ENCODE data around the gene OR10G8. TPM values are rescaled to one million over a fixed set of nuclear protein-coding genes. Genes with fewer than 3 reads are reported as not detected.
A peak's percentile ranks its signal among the peaks of the same experiment; 100 is the strongest.

OR10G8 gene
- total RNA-seq, 1 experiment from 2014 or later, result not detected

GRCh38 chr11:124069429-124070401 is 43.1 kb downstream of the OR10G8 start:
- H3K27me3 Mint-ChIP-seq (ENCODE audit: insufficient read depth, unreplicated experiment), result peaks cover 16% of the 10 kb centered on the region
- H3K36me3 Mint-ChIP-seq (ENCODE audit: insufficient read depth, unreplicated experiment), result no peaks in the 10 kb centered on the region
- DNase-seq (ENCODE audit: unreplicated experiment), result peak; percentile 63
- POLR2A ChIA-PET, result no interaction called here
- peak overlapping the region; percentile 41 for H3K4me3 Mint-ChIP-seq (ENCODE audit: unreplicated experiment)
- intact Hi-C loops (cut with micrococcal nuclease), result loop anchor here (2.0 to 10.0 kb wide), 4 partner anchors 45 to 515 kb away; partner anchors contain the start of genes VWA5A and ZNF202
- H3K4me1 Mint-ChIP-seq (ENCODE audit: insufficient read depth, unreplicated experiment), result peaks cover 11% of the 10 kb centered on the region
- no peaks in the 10 kb centered on the region for H3K9me3 Mint-ChIP-seq (ENCODE audit: unreplicated experiment)
- TF ChIP-seq CTCF (IDR thresholded peaks at IDR 0.05; ENCODE audit: unreplicated experiment), result peak; percentile 48
- CTCF ChIA-PET, result interaction anchor here (0.6 to 4.9 kb wide), 26 partner anchors 9 to 516 kb away, joined by 3 to 61 read pairs (median 4); partner anchors contain the start of genes OR10G7 and VWA5A
- no peak overlapping the region for H3K27ac Mint-ChIP-seq (ENCODE audit: low read depth, unreplicated experiment)
- BruUV-seq (replicated peaks), result no TSS peak

- CTCF ChIA-PET, result interaction anchor here (0.6 to 4.9 kb wide), 38 partner anchors 9 to 515 kb away, joined by 3 to 61 read pairs (median 4); partner anchors contain the start of gene VWA5A
- Mint-ChIP-seq H3K36me3 (ENCODE audit: insufficient read depth, unreplicated experiment) (no peaks in the 10 kb centered on the region), H3K27ac (ENCODE audit: low read depth, unreplicated experiment) (no peak overlapping the region), H3K4me1 (ENCODE audit: insufficient read depth, unreplicated experiment) (peaks cover 11% of the 10 kb centered on the region), H3K4me3 (ENCODE audit: unreplicated experiment) (no peak overlapping the region), H3K9me3 (ENCODE audit: unreplicated experiment) (no peaks in the 10 kb centered on the region), H3K27me3 (ENCODE audit: insufficient read depth, unreplicated experiment) (peaks cover 16% of the 10 kb centered on the region)
- DNase-seq (ENCODE audit: unreplicated experiment), result peak; percentile 83
- POLR2A ChIA-PET, result no interaction called here
- TF ChIP-seq CTCF (IDR thresholded peaks at IDR 0.05; ENCODE audit: unreplicated experiment), result peak; percentile 61
- BruUV-seq (replicated peaks), result no TSS peak
- intact Hi-C loops (cut with micrococcal nuclease), result loop anchor here (1.0 to 5.0 kb wide), 6 partner anchors 44 to 331 kb away; partner anchors contain the start of genes VWA5A and ZNF202
These were observed 44.5 kb downstream of the OR10G8 start for GRCh38 chr11:124070915-124071622.

GRCh38 chr11:124071623-124071948 is 45.0 kb downstream of the OR10G8 start:
- H3K4me1 Mint-ChIP-seq (ENCODE audit: insufficient read depth, unreplicated experiment), result peaks cover 11% of the 10 kb centered on the region
- no TSS peak for BruUV-seq (replicated peaks)
- no peak for TF ChIP-seq CTCF (IDR thresholded peaks at IDR 0.05; ENCODE audit: unreplicated experiment)
- H3K4me3 Mint-ChIP-seq (ENCODE audit: unreplicated experiment), result no peak overlapping the region
- no peak overlapping the region for H3K27ac Mint-ChIP-seq (ENCODE audit: low read depth, unreplicated experiment)
- no peaks in the 10 kb centered on the region for H3K36me3 Mint-ChIP-seq (ENCODE audit: insufficient read depth, unreplicated experiment)
- no peaks in the 10 kb centered on the region for H3K9me3 Mint-ChIP-seq (ENCODE audit: unreplicated experiment)
- POLR2A ChIA-PET, result interaction anchor here (0.7 kb wide), 1 partner anchor 349 kb away, joined by 3 read pairs; no protein-coding TSS in a partner anchor
- CTCF ChIA-PET, result interaction anchor here (0.6 to 4.9 kb wide), 40 partner anchors 9 to 514 kb away, joined by 3 to 61 read pairs (median 4); partner anchors contain the start of gene VWA5A
- H3K27me3 Mint-ChIP-seq (ENCODE audit: insufficient read depth, unreplicated experiment), result peaks cover 15% of the 10 kb centered on the region
- DNase-seq (ENCODE audit: unreplicated experiment), result no peak
- intact Hi-C loops (cut with micrococcal nuclease), result loop anchor here (1.0 to 5.0 kb wide), 6 partner anchors 43 to 331 kb away; partner anchors contain the start of genes VWA5A and ZNF202
